ENCODE data around the gene ATP5ME. TPM values are rescaled to one million over a fixed set of nuclear protein-coding genes. Genes with fewer than 3 reads are reported as not detected.

Gene ATP5ME
- polyA plus RNA-seq, 1 experiment = 330 TPM

- DNase-seq (ENCODE audit: low read depth) = no peak
- ChIA-PET POLR2A (no interaction called here), CTCF (interaction anchor here (1.3 kb wide), 1 partner anchor 12 kb away, joined by 4 read pairs; no protein-coding TSS in a partner anchor)
- Histone ChIP-seq H3K27me3 (ENCODE audit: control insufficient read depth, insufficient read depth, low read length) (0 out of 2 replicates have a peak, but pooled peaks cover under 1% of the 10 kb centered on the region), H3K36me3 (ENCODE audit: control insufficient read depth, insufficient read depth, low read length) (no peaks in the 10 kb centered on the region), H3K4me3 (ENCODE audit: low read depth, low read length) (peak overlapping the region; percentile 31)
- no peak for TF ChIP-seq CTCF (IDR thresholded peaks at IDR 0.05; ENCODE audit: insufficient read depth, low read depth, low read length)
Measured at GRCh38 chr4:687971-688853, 14.1 kb upstream of the ATP5ME start.

GRCh38 chr4:687048-687970 is 13.2 kb upstream of the ATP5ME start:
- DNase-seq (ENCODE audit: low read depth) = peak; percentile 46
- CTCF ChIA-PET = interaction anchor here (0.9 to 1.3 kb wide), 6 partner anchors 10 to 16 kb away, joined by 3 to 4 read pairs (median 3); partner anchors contain the start of genes ATP5ME and MYL5
- Histone ChIP-seq H3K4me3 (ENCODE audit: low read depth, low read length) (no peak overlapping the region), H3K27me3 (ENCODE audit: control insufficient read depth, insufficient read depth, low read length) (no peaks in the 10 kb centered on the region), H3K36me3 (ENCODE audit: control insufficient read depth, insufficient read depth, low read length) (no peaks in the 10 kb centered on the region)
- POLR2A ChIA-PET = interaction anchor here (1.0 kb wide), 1 partner anchor 10 kb away, joined by 3 read pairs; no protein-coding TSS in a partner anchor
- TF ChIP-seq CTCF (IDR thresholded peaks at IDR 0.05; ENCODE audit: insufficient read depth, low read depth, low read length) = no peak

GRCh38 chr4:686413-687040 is 12.5 kb upstream of the ATP5ME start:
- ChIA-PET CTCF (interaction anchor here (0.9 to 2.8 kb wide), 8 partner anchors 9 to 301 kb away, joined by 3 to 7 read pairs (median 3); partner anchors contain the start of genes ATP5ME and MYL5), POLR2A (interaction anchor here (1.0 kb wide), 1 partner anchor 9 kb away, joined by 3 read pairs; no protein-coding TSS in a partner anchor)
- TF ChIP-seq CTCF (IDR thresholded peaks at IDR 0.05; ENCODE audit: insufficient read depth, low read depth, low read length) = no peak
- no peak overlapping the region for H3K4me3 ChIP-seq (ENCODE audit: low read depth, low read length)
- no peaks in the 10 kb centered on the region for H3K36me3 ChIP-seq (ENCODE audit: control insufficient read depth, insufficient read depth, low read length)
- DNase-seq (ENCODE audit: low read depth) = no peak
- H3K27me3 ChIP-seq (ENCODE audit: control insufficient read depth, insufficient read depth, low read length) = no peaks in the 10 kb centered on the region

GRCh38 chr4:685679-686412 is 11.8 kb upstream of the ATP5ME start:
- ChIA-PET CTCF (interaction anchor here (1.0 to 2.8 kb wide), 2 partner anchors 15 to 301 kb away, joined by 3 to 7 read pairs; no protein-coding TSS in a partner anchor), POLR2A (no interaction called here)
- no peak overlapping the region for H3K4me3 ChIP-seq (ENCODE audit: low read depth, low read length)
- TF ChIP-seq CTCF (IDR thresholded peaks at IDR 0.05; ENCODE audit: insufficient read depth, low read depth, low read length) = no peak
- no peaks in the 10 kb centered on the region for H3K36me3 ChIP-seq (ENCODE audit: control insufficient read depth, insufficient read depth, low read length)
- no peaks in the 10 kb centered on the region for H3K27me3 ChIP-seq (ENCODE audit: control insufficient read depth, insufficient read depth, low read length)
- no peak for DNase-seq (ENCODE audit: low read depth)
